ENCODE data around the gene MUC2. TPM values are rescaled to one million over a fixed set of nuclear protein-coding genes. Genes with fewer than 3 reads are reported as not detected.

Gene MUC2
- total and polyA plus RNA-seq, 10 of the 15 experiments (the other 5 are each of a cell fraction or from before 2014, with no cell fraction given): 0.23 TPM; not detected in 9

DNA sequence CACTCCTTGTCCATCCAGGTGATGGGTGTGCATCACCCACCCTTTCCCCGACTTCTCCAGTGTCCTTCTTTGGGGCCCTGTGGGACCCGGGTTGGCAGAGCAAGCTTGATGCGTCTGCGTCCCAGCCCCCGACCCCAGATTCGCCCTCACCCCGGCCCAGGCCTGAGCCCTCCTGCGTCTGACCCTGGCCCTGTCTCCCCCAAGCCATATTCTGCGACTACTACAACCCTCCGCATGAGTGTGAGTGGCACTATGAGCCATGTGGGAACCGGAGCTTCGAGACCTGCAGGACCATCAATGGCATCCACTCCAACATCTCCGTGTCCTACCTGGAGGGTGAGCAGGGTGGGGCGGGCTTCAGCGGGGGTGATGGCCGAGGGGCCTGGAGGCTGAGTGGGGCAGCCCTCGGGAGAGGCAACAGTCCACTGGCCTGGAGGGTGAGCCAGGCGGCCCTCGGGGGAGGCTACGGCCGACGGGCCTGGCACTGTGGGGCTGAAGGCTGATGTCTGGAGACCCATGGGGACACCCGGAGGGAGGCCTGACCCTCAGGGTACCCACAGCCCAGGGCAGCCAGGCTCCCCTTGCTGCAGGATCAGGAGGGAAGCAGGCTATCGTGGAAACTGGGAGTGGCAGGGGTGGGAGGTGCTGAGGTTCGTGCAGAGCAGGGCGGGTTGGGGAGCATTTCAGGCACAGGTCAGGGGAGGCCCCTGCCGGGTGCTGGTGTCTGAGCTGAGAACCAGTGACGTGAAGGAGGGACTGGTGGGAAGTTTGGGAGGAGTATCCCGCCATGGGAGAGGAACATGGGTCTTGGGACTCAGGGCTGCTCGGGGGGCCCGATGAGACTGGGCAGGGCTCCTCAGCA is 15.3 kb downstream of the MUC2 start (continued):
- TF ChIP-seq RELA (IDR thresholded peaks at IDR 0.05; ENCODE audit: borderline replicate concordance, partially characterized antibody) (no peak), PAX5 (IDR thresholded peaks at IDR 0.05; ENCODE audit: borderline replicate concordance, low read depth, low read length) (no peak), E2F8 (IDR thresholded peaks at IDR 0.05; ENCODE audit: low read depth, partially characterized antibody) (no peak)

DNA sequence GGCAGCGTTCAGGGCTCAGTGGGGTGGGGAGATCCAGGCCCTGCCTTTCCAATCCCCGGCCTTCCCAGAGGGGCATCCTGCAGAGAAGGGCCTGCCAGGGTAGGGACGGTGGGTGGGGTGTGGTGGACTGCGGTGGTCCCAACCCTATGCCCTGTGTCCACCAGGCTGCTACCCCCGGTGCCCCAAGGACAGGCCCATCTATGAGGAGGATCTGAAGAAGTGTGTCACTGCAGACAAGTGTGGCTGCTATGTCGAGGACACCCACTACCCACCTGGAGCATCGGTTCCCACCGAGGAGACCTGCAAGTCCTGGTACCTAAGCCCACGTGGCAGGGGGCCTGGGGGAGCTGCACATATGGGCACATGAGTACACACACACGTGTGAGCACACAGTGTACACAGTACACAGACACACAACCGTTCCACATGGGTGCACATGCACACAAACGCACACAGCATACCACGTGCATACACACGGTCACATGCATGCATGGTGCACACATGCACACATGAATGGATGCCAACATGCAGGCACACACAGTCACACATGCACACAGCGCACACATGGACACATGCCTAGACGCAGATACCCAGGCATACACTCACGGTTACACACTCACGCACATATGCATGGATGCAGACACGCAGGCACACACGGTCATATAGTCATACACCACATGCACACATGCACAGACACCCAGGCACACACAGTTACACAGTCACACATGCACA is 16.1 kb downstream of the MUC2 start:
- no TSS peak for BruUV-seq (replicated peaks)
- intact Hi-C loops (cut with micrococcal nuclease; ENCODE audit: unreplicated experiment): no loop called here
- H3K27me3 ChIP-seq (replicated peaks in 1 of 2; ENCODE audit: control insufficient read depth in 2 of 2, insufficient read depth in 2 of 2, low read length in 1 of 2): no peaks in the 10 kb centered on the region
- H3K4me2 ChIP-seq (ENCODE audit: control insufficient read depth, insufficient read depth): no peak overlapping the region
- no peaks in the 10 kb centered on the region for H4K20me1 ChIP-seq (ENCODE audit: control insufficient read depth, insufficient read depth)
- H3K9me3 ChIP-seq (replicated peaks; ENCODE audit: control insufficient read depth, insufficient read depth, low read length): no peaks in the 10 kb centered on the region; the same call in 2 of the 3 replicates
- TF ChIP-seq ZSCAN29 (IDR thresholded peaks at IDR 0.05): no peak
- TF ChIP-seq BCL3 (IDR thresholded peaks at IDR 0.05; ENCODE audit: borderline replicate concordance, insufficient read depth, low read depth, low read length, poor library complexity, severe bottlenecking): peak; percentile 82
- RAD21 ChIA-PET (ENCODE audit: unreplicated experiment): no interaction called here
- SMC1A ChIA-PET (ENCODE audit: uncharacterized antibody, unreplicated experiment): no interaction called here
- no peaks in the 10 kb centered on the region for H3K4me1 ChIP-seq (ENCODE audit: control insufficient read depth, insufficient read depth, low read length)
- H3K4me3 ChIP-seq: no peak overlapping the region
- H3K9ac ChIP-seq (ENCODE audit: control insufficient read depth, insufficient read depth, low read length): no peak overlapping the region
- no peak overlapping the region for H3K27ac ChIP-seq (ENCODE audit: control insufficient read depth, insufficient read depth)
- ATAC-seq (no peak), DNase-seq (ENCODE audit: low read depth, low spot score) (no peak), FAIRE-seq (no peak)
- no peak overlapping the region for H2AFZ ChIP-seq (ENCODE audit: control insufficient read depth, low read depth, low read length)
- POLR2A ChIA-PET: no interaction called here
- CTCF ChIA-PET: no interaction called here
- no peaks in the 10 kb centered on the region for H3K79me2 ChIP-seq (ENCODE audit: control insufficient read depth, insufficient read depth, low read length)
- in situ Hi-C loops (cut with MboI): no loop called here
- 81% methylated on average over 20 of the region's 20 CpGs for WGBS (ENCODE audit: insufficient coverage, insufficient replicate concordance, low lambda C conversion rate, missing lambda C conversion rate)
- no peaks in the 10 kb centered on the region for H3K36me3 ChIP-seq (ENCODE audit: control insufficient read depth in 2 of 2, insufficient read depth in 2 of 2, low read length in 1 of 2)
